Measurements from ENCODE around the gene TMEM50A. TPM values are rescaled to one million over a fixed set of nuclear protein-coding genes. Genes with fewer than 3 reads are reported as not detected.
A peak's percentile ranks its signal among the peaks of the same experiment; 100 is the strongest.
"Not testable (repeated sequence)": the region's sequence is repeated elsewhere in the genome, so short reads cannot be mapped to it uniquely, and the experiment has no call there.

TMEM50A gene
- total RNA-seq, 1 donor from 2014 or later, result 68.8 TPM

- H3K27me3 ChIP-seq; H3K4me3 ChIP-seq; H3K36me3 ChIP-seq; H3K4me1 ChIP-seq; H3K9me3 ChIP-seq; H3K27ac ChIP-seq; intact Hi-C loops (cut with DNase I); DNase-seq (ENCODE audit: extremely low spot score in 2 of 2): not testable (repeated sequence)
These were observed 25.2 kb upstream of the TMEM50A start for GRCh38 chr1:25312806-25313470.

- DNase-seq (ENCODE audit: extremely low spot score in 2 of 2); H3K9me3 ChIP-seq; H3K36me3 ChIP-seq; H3K27me3 ChIP-seq; H3K4me3 ChIP-seq; intact Hi-C loops (cut with DNase I); H3K4me1 ChIP-seq: not testable (repeated sequence)
- H3K27ac ChIP-seq, result peak overlapping the region; percentile 72
These were observed 17.7 kb upstream of the TMEM50A start for GRCh38 chr1:25320314-25320938.

GRCh38 chr1:25322127-25322526 lies 16.0 kb upstream of the TMEM50A start:
- DNase-seq (ENCODE audit: extremely low spot score in 2 of 2); H3K4me3 ChIP-seq; intact Hi-C loops (cut with DNase I): not testable (repeated sequence)

GRCh38 chr1:25324407-25324806 lies 13.7 kb upstream of the TMEM50A start:
- H3K4me3 ChIP-seq; H3K9me3 ChIP-seq; intact Hi-C loops (cut with DNase I); DNase-seq (ENCODE audit: extremely low spot score in 2 of 2); H3K27ac ChIP-seq; H3K4me1 ChIP-seq; H3K27me3 ChIP-seq; H3K36me3 ChIP-seq: not testable (repeated sequence)

More at GRCh38 chr1:25322127-25322526, 16.0 kb upstream of the TMEM50A start:
- not testable (repeated sequence) for H3K9me3 ChIP-seq, H3K36me3 ChIP-seq, H3K27ac ChIP-seq, H3K27me3 ChIP-seq, H3K4me1 ChIP-seq

GRCh38 chr1:25327864-25328790 lies 10.0 kb upstream of the TMEM50A start:
- H3K27me3 ChIP-seq; H3K4me3 ChIP-seq; DNase-seq (ENCODE audit: extremely low spot score in 2 of 2); H3K9me3 ChIP-seq; H3K27ac ChIP-seq; H3K36me3 ChIP-seq; intact Hi-C loops (cut with DNase I): not testable (repeated sequence)
- peaks cover 21% of the 10 kb centered on the region for H3K4me1 ChIP-seq

- intact Hi-C loops (cut with DNase I); H3K4me3 ChIP-seq; DNase-seq (ENCODE audit: extremely low spot score in 2 of 2); H3K36me3 ChIP-seq; H3K27me3 ChIP-seq; H3K9me3 ChIP-seq: not testable (repeated sequence)
- peak overlapping the region; percentile 62 for H3K27ac ChIP-seq
- H3K4me1 ChIP-seq, result peaks cover 21% of the 10 kb centered on the region
These were observed 9.3 kb upstream of the TMEM50A start for GRCh38 chr1:25328791-25329185.

- H3K4me3 ChIP-seq; H3K9me3 ChIP-seq; H3K36me3 ChIP-seq; intact Hi-C loops (cut with DNase I); H3K27me3 ChIP-seq; DNase-seq (ENCODE audit: extremely low spot score in 2 of 2): not testable (repeated sequence)
- peak overlapping the region; percentile 62 for H3K27ac ChIP-seq
- H3K4me1 ChIP-seq, result peaks cover 21% of the 10 kb centered on the region
These were observed 8.8 kb upstream of the TMEM50A start for GRCh38 chr1:25329336-25329735.

- peak overlapping the region; percentile 62 for H3K27ac ChIP-seq
These were observed 8.2 kb upstream of the TMEM50A start for GRCh38 chr1:25329950-25330349.

GRCh38 chr1:25336922-25337354 lies 1.2 kb upstream of the TMEM50A start:
- peak overlapping the region; percentile 73 for H3K27ac ChIP-seq
- DNase-seq (ENCODE audit: extremely low spot score in 2 of 2), result not testable (repeated sequence)

More at GRCh38 chr1:25329950-25330349, 8.2 kb upstream of the TMEM50A start:
- H3K4me3 ChIP-seq; H3K9me3 ChIP-seq; intact Hi-C loops (cut with DNase I); H3K27me3 ChIP-seq; DNase-seq (ENCODE audit: extremely low spot score in 2 of 2); H3K36me3 ChIP-seq: not testable (repeated sequence)
- H3K4me1 ChIP-seq, result peaks cover 21% of the 10 kb centered on the region

GRCh38 chr1:25337483-25338187 lies 499 bp upstream of the TMEM50A start:
- intact Hi-C loops (cut with DNase I); H3K36me3 ChIP-seq; H3K9me3 ChIP-seq; DNase-seq (ENCODE audit: extremely low spot score in 2 of 2); H3K27me3 ChIP-seq: not testable (repeated sequence)
- Histone ChIP-seq H3K4me3 (peak overlapping the region; percentile 80 to 95), H3K4me1 (peaks cover 39% of the 10 kb centered on the region), H3K27ac (peak overlapping the region; percentile 98)

More at GRCh38 chr1:25336922-25337354, 1.2 kb upstream of the TMEM50A start:
- H3K36me3 ChIP-seq; H3K9me3 ChIP-seq; intact Hi-C loops (cut with DNase I); H3K27me3 ChIP-seq: not testable (repeated sequence)
- Histone ChIP-seq H3K4me1 (peaks cover 35% of the 10 kb centered on the region), H3K4me3 (peak overlapping the region; percentile 66 to 95)

Measured in vagina (tissue), 2 donors.